HG03432 (cell line): ENCODE measurements around the gene CD200.

Source experiments
- ATAC-seq: cut with Tn5 transposase; IDR thresholded peaks from one replicate; pipeline ENCODE4 v1.9.1; 2021; ENCODE audit warnings: mild to moderate bottlenecking, moderate library complexity; ENCODE audit not compliant: unreplicated experiment

CD200 gene

GRCh38 chr3:112407888-112408702 is 75.1 kb downstream of the CD200 start:
- ATAC-seq, result peak; percentile 54

GRCh38 chr3:112409041-112409440 is 76.1 kb downstream of the CD200 start:
- ATAC-seq, result no peak

- ATAC-seq, result no peak
These were observed 78.5 kb downstream of the CD200 start for GRCh38 chr3:112411425-112411824.
